H1 (cell line): ENCODE measurements around the gene APOL1. TPM values are rescaled to one million over a fixed set of nuclear protein-coding genes. Genes with fewer than 3 reads are reported as not detected.
A peak's percentile ranks its signal among the peaks of the same experiment; 100 is the strongest.

Experiments used
- CTCF ChIA-PET: fragments of 300-600 bp; sonication (Branson Sonifier 250); formaldehyde crosslinking; loops from one replicate; lab custom pipeline; 2021; ENCODE audit not compliant: partially characterized antibody; lab: Charles Lee
- POLR2A ChIA-PET: fragments of 300-600 bp; sonication (Branson Sonifier 250); formaldehyde crosslinking; loops from one replicate; lab custom pipeline; 2021; ENCODE audit warnings: inconsistent platforms; ENCODE audit not compliant: partially characterized antibody; lab: Charles Lee
- DNase-seq, 2 experiments: peaks; one replicate each; pipeline versions ENCODE4 v3.0.0 to v3.0.0-alpha.2; 2010 to 2022; ENCODE audit warnings: low spot score in 2 of 2, low read depth in 1 of 2, mixed read lengths in 1 of 2
- FAIRE-seq: peaks from 2 replicates; lab custom pipeline; 2011; peaks lifted over from hg19 to GRCh38; lab: Jason Lieb, UNC
- H2AFZ ChIP-seq: 2 replicates; pipeline ENCODE4 v1.8.1; 2012; ENCODE audit warnings: low read length, inconsistent platforms
- H2AK5ac ChIP-seq: 2 replicates; pipeline ENCODE4 v1.6.1; 2013; ENCODE audit warnings: low read depth, low read length
- H2BK120ac ChIP-seq: replicated peaks from 2 replicates; pipeline ENCODE3; 2013; ENCODE audit warnings: low read depth, low read length, inconsistent platforms
- H2BK12ac ChIP-seq: 2 replicates; pipeline ENCODE4 v1.6.1; 2013; ENCODE audit warnings: low read depth, low read length
- H2BK15ac ChIP-seq: 2 replicates; pipeline ENCODE4 v1.6.1; 2013; ENCODE audit warnings: low read length
- H2BK20ac ChIP-seq: 2 replicates; pipeline ENCODE4 v1.6.1; 2013; ENCODE audit warnings: low read length
- H2BK5ac ChIP-seq: 2 replicates; pipeline ENCODE4 v1.6.1; 2013; ENCODE audit warnings: low read depth, low read length
- H3K14ac ChIP-seq: 2 replicates; pipeline ENCODE4 v1.6.1; 2013; ENCODE audit warnings: inconsistent platforms; ENCODE audit not compliant: insufficient read length
- H3K18ac ChIP-seq: 2 replicates; pipeline ENCODE4 v1.6.1; 2013; ENCODE audit warnings: low read length; ENCODE audit errors: extremely low read depth
- H3K23ac ChIP-seq: 2 replicates; pipeline ENCODE4 v1.6.1; 2013; ENCODE audit warnings: inconsistent platforms; ENCODE audit not compliant: insufficient read length
- H3K23me2 ChIP-seq: 2 replicates; pipeline ENCODE4 v1.6.1; 2013; ENCODE audit warnings: low read depth, low read length
- H3K27ac ChIP-seq: 2 replicates; pipeline ENCODE4 v1.6.1; 2011; ENCODE audit warnings: low read depth, low read length, inconsistent platforms
- H3K27me3 ChIP-seq, 4 experiments: replicated peaks in 1 of 4; 1 replicate in 1 of 4; 2 replicates in 3 of 4; pipeline versions ENCODE4 v1.6.1 to v1.8.1; 2011 to 2013; ENCODE audit warnings: low read length in 3 of 4, mild to moderate bottlenecking in 3 of 4, inconsistent platforms in 2 of 4, mixed read lengths in 2 of 4, moderate library complexity in 1 of 4; ENCODE audit not compliant: control insufficient read depth in 3 of 4, insufficient read depth in 3 of 4; ENCODE audit errors: extremely low read depth in 1 of 4
- H3K36me3 ChIP-seq, 4 experiments: 2 replicates each; pipeline versions ENCODE4 v1.6.1 to v1.8.1; 2011 to 2013; ENCODE audit warnings: mild to moderate bottlenecking in 4 of 4, low read length in 3 of 4, moderate library complexity in 2 of 4, control low read depth in 1 of 4, inconsistent platforms in 1 of 4; ENCODE audit not compliant: insufficient read depth in 4 of 4, control insufficient read depth in 2 of 4
- H3K4ac ChIP-seq: replicated peaks from 2 replicates; pipeline ENCODE3; 2013; ENCODE audit warnings: low read length, low read depth, mixed read lengths, inconsistent platforms; ENCODE audit not compliant: insufficient read length
- H3K4me1 ChIP-seq, 4 experiments: replicated peaks in 1 of 4; 1 replicate in 1 of 4; 2 replicates in 3 of 4; pipeline versions ENCODE4 v1.6.1 to v1.8.1; 2011 to 2013; ENCODE audit warnings: low read length in 3 of 4, inconsistent platforms in 2 of 4, mixed read lengths in 1 of 4; ENCODE audit not compliant: insufficient read depth in 4 of 4, control insufficient read depth in 3 of 4
- H3K4me2 ChIP-seq, 2 experiments: 2 replicates each; pipeline versions ENCODE4 v1.6.1 to v1.8.1; 2011 to 2013; ENCODE audit warnings: low read depth in 2 of 2, low read length in 2 of 2, control low read depth in 1 of 2, inconsistent platforms in 1 of 2, mild to moderate bottlenecking in 1 of 2; ENCODE audit not compliant: insufficient read depth in 1 of 2
- H3K4me3 ChIP-seq, 4 experiments: fragments of 200-600, 300-600 bp in 1 of 4; sonication (generic), shearing (Covaris generic), sonication (Bioruptor Twin) in 1 of 4; 2 replicates each; pipeline versions ENCODE4 v1.5.1 to v1.8.1; 2011 to 2016; ENCODE audit warnings: low read length in 4 of 4, low read depth in 3 of 4, control low read depth in 2 of 4, inconsistent platforms in 2 of 4, mild to moderate bottlenecking in 2 of 4, mixed read lengths in 1 of 4, moderate library complexity in 1 of 4; ENCODE audit not compliant: insufficient read depth in 2 of 4; ENCODE audit errors: extremely low read depth in 1 of 4
- H3K56ac ChIP-seq: replicated peaks from 2 replicates; pipeline ENCODE3; 2013; ENCODE audit warnings: low read depth, mild to moderate bottlenecking, mixed read lengths, low read length, inconsistent platforms; ENCODE audit not compliant: insufficient read length
- H3K79me1 ChIP-seq: 2 replicates; pipeline ENCODE4 v1.6.1; 2013; ENCODE audit warnings: low read depth, low read length, control low read depth
- H3K79me2 ChIP-seq, 2 experiments: 2 replicates each; pipeline versions ENCODE4 v1.6.1 to v1.8.1; 2012 to 2013; ENCODE audit warnings: low read length in 2 of 2, mild to moderate bottlenecking in 2 of 2, inconsistent platforms in 1 of 2; ENCODE audit not compliant: insufficient read depth in 2 of 2, control insufficient read depth in 1 of 2
- H3K9ac ChIP-seq, 4 experiments: replicated peaks in 1 of 4; 1 replicate in 1 of 4; 2 replicates in 3 of 4; pipeline versions ENCODE4 v1.6.1 to v1.8.1; 2011 to 2013; ENCODE audit warnings: low read depth in 3 of 4, low read length in 3 of 4, control low read depth in 2 of 4, mild to moderate bottlenecking in 2 of 4, moderate library complexity in 2 of 4, inconsistent platforms in 1 of 4; ENCODE audit errors: extremely low read depth in 1 of 4
- H3K9me3 ChIP-seq, 2 experiments: 2 replicates each; pipeline versions ENCODE4 v1.6.1 to v1.8.1; 2012 to 2013; ENCODE audit warnings: mild to moderate bottlenecking in 2 of 2, moderate library complexity in 2 of 2, control low read depth in 1 of 2, inconsistent platforms in 1 of 2, low read depth in 1 of 2, low read length in 1 of 2, mixed read lengths in 1 of 2; ENCODE audit not compliant: insufficient read depth in 2 of 2
- H4K20me1 ChIP-seq, 2 experiments: replicated peaks in 1 of 2; 2 replicates each; pipeline versions ENCODE3 to v1.8.1; 2011 to 2013; ENCODE audit warnings: inconsistent platforms in 2 of 2, low read length in 2 of 2, mild to moderate bottlenecking in 1 of 2; ENCODE audit not compliant: insufficient read depth in 2 of 2, control insufficient read depth in 1 of 2
- H4K5ac ChIP-seq: 2 replicates; pipeline ENCODE4 v1.6.1; 2013; ENCODE audit warnings: low read length, low read depth, mixed read lengths, inconsistent platforms; ENCODE audit not compliant: insufficient read length
- H4K8ac ChIP-seq: 2 replicates; pipeline ENCODE4 v1.8.0; 2013; ENCODE audit warnings: mild to moderate bottlenecking, moderate library complexity, low read length, inconsistent platforms; ENCODE audit not compliant: insufficient read depth; ENCODE audit errors: extremely low read depth
- H4K91ac ChIP-seq: replicated peaks from 2 replicates; pipeline ENCODE3; 2013; ENCODE audit warnings: low read length, mixed read lengths, inconsistent platforms; ENCODE audit not compliant: insufficient read length
- POLR2AphosphoS5 ChIP-seq: IDR thresholded peaks from 2 replicates; pipeline ENCODE4 v1.6.1; 2011; ENCODE audit warnings: low read depth, low read length
- SIRT6 ChIP-seq: IDR thresholded peaks from one replicate; pipeline ENCODE4 v1.7.1; 2012; ENCODE audit warnings: low read length, inconsistent platforms
- WGBS, 2 experiments: shearing (Covaris generic) in 1 of 2; methylation state at CpG; one replicate each; pipeline versions ENCODE4 v1.1.6 to v1.1.7; 2013 to 2015; ENCODE audit warnings: low lambda C conversion rate in 2 of 2, mixed read lengths in 2 of 2, inconsistent platforms in 1 of 2, low coverage in 1 of 2, missing lambda C conversion rate in 1 of 2; ENCODE audit not compliant: insufficient replicate concordance in 2 of 2, insufficient coverage in 1 of 2, insufficient read length in 1 of 2; ENCODE audit errors: extremely low coverage in 1 of 2, missing lambda C conversion rate in 1 of 2; 5-methylcytosine and 5-hydroxymethylcytosine counted together
- polyA plus RNA-seq, 7 experiments: library from polyadenylated mRNA; depleted of rRNA in 3 of 7; stranded (reverse) in 5 of 7; unstranded in 2 of 7; fragments of >200 nt in 5 of 7; fragments of 200-250 nt in 2 of 7; gene quantifications; 1 replicate in 5 of 7; 2 replicates in 1 of 7; 4 replicates in 1 of 7; pipeline versions ENCODE4 v1.2.1 to v1.2.3, GENCODE V29; 2011 to 2013; ENCODE audit warnings: missing spikeins in 2 of 7, mixed read lengths in 2 of 7
- total RNA-seq: library from RNA; stranded (reverse); fragmentation: NEBNext Ultra II Directional; extraction: Animal tissue kit (Norgen Biotek cat#: 25700); gene quantifications from 2 replicates; pipeline ENCODE4 v1.2.1, GENCODE V29; 2021

The APOL1 gene
- total and polyA plus RNA-seq, 2 of the 8 experiments (the other 6 are each of a cell fraction or from before 2014, with no cell fraction given), result not detected

DNA sequence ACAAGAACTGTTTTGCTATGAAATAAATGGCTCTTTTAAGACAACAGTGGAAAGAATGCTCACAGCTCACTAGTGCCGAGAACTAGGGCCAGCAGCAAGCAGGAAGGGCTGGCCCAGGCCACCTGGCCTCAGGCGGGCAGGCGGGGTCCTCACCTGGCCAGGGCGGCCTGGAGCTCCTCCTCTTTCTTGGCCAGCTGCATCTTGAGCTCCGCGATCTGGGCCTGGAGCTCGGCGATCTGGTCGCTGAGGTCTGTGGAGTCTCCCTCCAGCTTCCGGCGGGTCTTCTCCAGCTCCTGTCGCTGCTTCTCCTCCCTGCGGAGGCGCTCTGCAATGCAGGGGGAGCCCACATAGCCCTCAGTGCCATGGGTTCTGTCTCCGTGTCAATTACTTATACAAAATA, 43.8 kb downstream of the APOL1 start:
- CTCF ChIA-PET, result interaction anchor here (0.8 to 17.3 kb wide), 12 partner anchors 10 to 1311 kb away, joined by 3 to 159 read pairs (median 5); no protein-coding TSS in a partner anchor
- TF ChIP-seq SIRT6 (no peak), POLR2AphosphoS5 (0 out of 2 replicates have a peak, but pooled peaks have one; percentile 29)

More for the DNA sequence above, 43.8 kb downstream of the APOL1 start:
- no peak overlapping the region for H4K8ac ChIP-seq
- H3K4me2 ChIP-seq, result no peak overlapping the region
- no peak for FAIRE-seq
- no peak overlapping the region for H2BK120ac ChIP-seq
- no peaks in the 10 kb centered on the region for H3K79me2 ChIP-seq
- no peak overlapping the region for H3K4ac ChIP-seq
- H3K27me3 ChIP-seq, result no peaks in the 10 kb centered on the region
- H3K23ac ChIP-seq, result no peak overlapping the region
- no peak overlapping the region for H2AK5ac ChIP-seq
- WGBS, 2 experiments, result 93% methylated on average over 15 of the region's 15 CpGs; no CpG with 5 or more reads in 1 of the 2 experiments
- no peak overlapping the region for H3K18ac ChIP-seq
- no peak overlapping the region for H2BK5ac ChIP-seq
- peaks cover 3% of the 10 kb centered on the region in 2 experiments for H4K20me1 ChIP-seq
- no peak overlapping the region for H3K4me3 ChIP-seq
- H3K9me3 ChIP-seq, result peaks cover 2 to 10% of the 10 kb centered on the region in 2 experiments; a peak in 1 of 4 replicates
- POLR2A ChIA-PET, result interaction anchor here (0.5 to 1.7 kb wide), 7 partner anchors 10 to 189 kb away, joined by 3 to 4 read pairs (median 3); no protein-coding TSS in a partner anchor
- H3K79me1 ChIP-seq, result 0 out of 2 replicates have a peak, but pooled peaks cover 5% of the 10 kb centered on the region
- H2AFZ ChIP-seq, result no peak overlapping the region
- H2BK12ac ChIP-seq, result no peak overlapping the region
- no peak overlapping the region for H2BK20ac ChIP-seq
- DNase-seq, result no peak
- H3K9ac ChIP-seq, result no peak overlapping the region
- H4K91ac ChIP-seq, result no peak overlapping the region
- H3K4me1 ChIP-seq, result no peaks in the 10 kb centered on the region
- H3K14ac ChIP-seq, result no peak overlapping the region
- H3K56ac ChIP-seq, result no peak overlapping the region
- peaks cover 69 to 94% (median 92%) of the 10 kb centered on the region in 4 experiments for H3K36me3 ChIP-seq
- no peak overlapping the region for H4K5ac ChIP-seq
- H3K23me2 ChIP-seq, result no peaks in the 10 kb centered on the region
- H3K27ac ChIP-seq, result no peak overlapping the region
- no peak overlapping the region for H2BK15ac ChIP-seq
